Measurements from ENCODE around the gene COX6B1. TPM values are rescaled to one million over a fixed set of nuclear protein-coding genes. Genes with fewer than 3 reads are reported as not detected.

COX6B1 gene
- total and polyA plus RNA-seq, 3 experiments from 2014 or later: 433 to 753 (median 452) TPM

DNA sequence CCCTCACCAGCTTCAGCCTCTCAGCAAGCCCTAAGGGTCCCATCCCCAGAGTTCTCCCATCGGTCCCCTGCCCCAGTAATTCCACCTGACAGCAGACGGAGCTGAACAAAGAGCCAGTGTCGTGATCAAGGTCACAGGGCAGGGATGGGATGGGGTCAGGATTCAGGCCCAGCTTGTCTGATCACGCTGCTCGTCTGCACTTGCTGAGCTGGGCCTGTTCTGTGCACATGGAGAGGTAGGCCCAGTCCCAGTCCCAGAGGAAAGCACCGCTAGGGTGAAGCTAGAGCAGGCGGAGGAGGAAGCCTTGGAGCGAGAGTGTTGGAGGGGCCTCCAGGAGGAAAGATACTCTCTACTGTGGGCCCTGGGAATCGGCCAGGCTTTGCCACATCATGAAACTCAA lies 26.4 kb upstream of the COX6B1 start:
- CTCF ChIA-PET: no interaction called here
- peaks cover 0 to 4% (median 0%) of the 10 kb centered on the region in 3 donors for H3K4me1 Mint-ChIP-seq
- H3K9me3 Mint-ChIP-seq: no peaks in the 10 kb centered on the region
- no peaks in the 10 kb centered on the region for H3K9me3 ChIP-seq (ENCODE audit: low read length)
- DNase-seq: no peak
- H3K27me3 Mint-ChIP-seq: peaks cover 0 to 1% of the 10 kb centered on the region in 2 donors
- H3K27ac ChIP-seq (ENCODE audit: low read depth, low read length): no peak overlapping the region
- H3K36me3 ChIP-seq (ENCODE audit: insufficient read depth, low read length): no peaks in the 10 kb centered on the region
- POLR2A ChIA-PET: no interaction called here
- H3K4me3 Mint-ChIP-seq: no peak overlapping the region
- H3K4me1 ChIP-seq (ENCODE audit: insufficient read depth, low read length): no peaks in the 10 kb centered on the region
- no peak overlapping the region for H3K27ac Mint-ChIP-seq
- H3K4me3 ChIP-seq (ENCODE audit: low read length): no peak overlapping the region
- peaks cover 0 to 33% (median 4%) of the 10 kb centered on the region in 3 donors for H3K36me3 Mint-ChIP-seq
- H3K27me3 ChIP-seq (ENCODE audit: insufficient read depth, low read length, poor library complexity, severe bottlenecking): no peaks in the 10 kb centered on the region

GRCh38 chr19:35622750-35623149 lies 25.4 kb upstream of the COX6B1 start:
- no peak overlapping the region for H3K27ac ChIP-seq (ENCODE audit: low read depth, low read length)
- Mint-ChIP-seq H3K4me1 (peaks cover 0 to 4% (median 0%) of the 10 kb centered on the region in 3 donors), H3K4me3 (no peak overlapping the region), H3K36me3 (peaks cover 0 to 25% (median 4%) of the 10 kb centered on the region in 3 donors), H3K9me3 (no peaks in the 10 kb centered on the region), H3K27me3 (peaks cover 0 to 1% of the 10 kb centered on the region in 2 donors), H3K27ac (no peak overlapping the region)
- H3K27me3 ChIP-seq (ENCODE audit: insufficient read depth, low read length, poor library complexity, severe bottlenecking): no peaks in the 10 kb centered on the region
- ChIA-PET CTCF (interaction anchor here (0.7 kb wide), 1 partner anchor 15 kb away, joined by 3 read pairs; no protein-coding TSS in a partner anchor), POLR2A (no interaction called here)
- H3K4me3 ChIP-seq (ENCODE audit: low read length): no peak overlapping the region
- H3K36me3 ChIP-seq (ENCODE audit: insufficient read depth, low read length): no peaks in the 10 kb centered on the region
- DNase-seq: no peak
- H3K9me3 ChIP-seq (ENCODE audit: low read length): no peaks in the 10 kb centered on the region
- H3K4me1 ChIP-seq (ENCODE audit: insufficient read depth, low read length): no peaks in the 10 kb centered on the region

DNA sequence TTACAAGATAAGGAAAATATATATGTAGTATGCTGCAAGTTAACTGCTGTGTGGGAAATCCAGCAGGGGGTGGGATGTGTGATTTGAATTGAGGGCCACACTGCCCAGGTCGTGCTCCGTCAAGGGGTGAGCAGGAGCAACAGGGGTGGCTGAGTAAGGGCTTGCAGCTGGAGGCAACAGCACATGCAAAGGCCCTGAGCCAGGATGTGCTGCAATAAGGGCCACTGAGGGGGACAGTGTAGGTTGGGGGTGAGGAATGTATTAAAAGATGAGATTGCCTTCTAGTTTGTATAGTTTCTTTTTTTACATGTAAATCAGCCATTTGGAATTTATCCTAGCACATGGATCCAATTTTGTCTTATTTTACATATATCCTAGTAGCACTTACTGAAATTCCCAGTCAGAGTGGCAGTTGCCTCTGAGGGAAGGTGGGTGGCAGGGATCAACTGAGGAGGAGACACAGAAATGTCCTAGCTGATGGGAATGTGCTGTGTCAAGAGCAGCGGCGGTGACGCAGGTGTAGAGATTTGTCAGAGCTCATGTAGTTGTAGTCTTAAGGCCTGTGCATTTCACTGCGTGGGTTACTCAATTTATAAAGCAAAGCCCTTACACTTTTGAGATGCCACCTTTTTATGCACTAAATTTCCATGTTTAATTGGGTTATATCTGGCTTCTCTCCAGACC lies 24.7 kb upstream of the COX6B1 start:
- no peak overlapping the region for H3K4me3 ChIP-seq (ENCODE audit: low read length)
- peak overlapping the region in 1 of 7 donors; percentile 83 for H3K4me3 Mint-ChIP-seq
- ChIA-PET CTCF (no interaction called here), POLR2A (interaction anchor here (0.7 to 1.1 kb wide), 2 partner anchors 24 to 360 kb away, joined by 3 to 5 read pairs; partner anchors contain the start of gene COX6B1)
- no peaks in the 10 kb centered on the region for H3K9me3 Mint-ChIP-seq
- peak overlapping the region in 2 of 8 donors; percentile 33 to 38 for H3K27ac Mint-ChIP-seq
- H3K4me1 ChIP-seq (ENCODE audit: insufficient read depth, low read length): peaks cover 5% of the 10 kb centered on the region
- peaks cover 0 to 21% (median 4%) of the 10 kb centered on the region in 3 donors for H3K36me3 Mint-ChIP-seq
- H3K27ac ChIP-seq (ENCODE audit: low read depth, low read length): no peak overlapping the region
- peaks cover 0 to 1% of the 10 kb centered on the region in 2 donors for H3K27me3 Mint-ChIP-seq
- H3K27me3 ChIP-seq (ENCODE audit: insufficient read depth, low read length, poor library complexity, severe bottlenecking): no peaks in the 10 kb centered on the region
- no peaks in the 10 kb centered on the region for H3K9me3 ChIP-seq (ENCODE audit: low read length)
- H3K4me1 Mint-ChIP-seq: peaks cover 6 to 8% (median 6%) of the 10 kb centered on the region in 3 donors
- no peak for DNase-seq
- no peaks in the 10 kb centered on the region for H3K36me3 ChIP-seq (ENCODE audit: insufficient read depth, low read length)

DNA sequence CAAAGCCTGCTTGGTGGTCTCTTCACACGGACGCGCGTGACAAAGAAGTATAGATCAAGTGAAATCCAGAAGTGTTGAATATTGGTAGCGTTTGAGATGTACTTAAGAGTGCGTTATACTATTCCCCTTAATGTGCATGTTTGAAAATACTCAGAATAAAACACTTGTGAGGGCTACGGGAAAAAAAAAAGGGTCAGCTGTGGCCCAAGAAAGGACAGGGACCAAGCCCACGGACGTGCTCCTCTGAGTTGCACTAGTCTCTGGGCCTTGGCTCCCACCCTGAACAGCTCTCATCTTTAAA lies 19.9 kb upstream of the COX6B1 start:
- H3K9me3 ChIP-seq (ENCODE audit: low read length): no peaks in the 10 kb centered on the region
- Mint-ChIP-seq H3K27me3 (peaks cover 0 to 3% of the 10 kb centered on the region in 2 donors), H3K4me1 (peaks cover 22 to 38% (median 29%) of the 10 kb centered on the region in 3 donors), H3K9me3 (no peaks in the 10 kb centered on the region), H3K4me3 (peak overlapping the region; percentile 91 to 99 (median 95)), H3K36me3 (peaks cover 5 to 41% (median 8%) of the 10 kb centered on the region in 3 donors), H3K27ac (peak overlapping the region; percentile 88 to 100 (median 97))
- peaks cover 15% of the 10 kb centered on the region for H3K4me1 ChIP-seq (ENCODE audit: insufficient read depth, low read length)
- H3K4me3 ChIP-seq (ENCODE audit: low read length): peak overlapping the region; percentile 86
- H3K36me3 ChIP-seq (ENCODE audit: insufficient read depth, low read length): peaks cover 28% of the 10 kb centered on the region
- H3K27ac ChIP-seq (ENCODE audit: low read depth, low read length): peak overlapping the region; percentile 90
- ChIA-PET POLR2A (no interaction called here), CTCF (no interaction called here)
- no peak for DNase-seq
- no peaks in the 10 kb centered on the region for H3K27me3 ChIP-seq (ENCODE audit: insufficient read depth, low read length, poor library complexity, severe bottlenecking)

DNA sequence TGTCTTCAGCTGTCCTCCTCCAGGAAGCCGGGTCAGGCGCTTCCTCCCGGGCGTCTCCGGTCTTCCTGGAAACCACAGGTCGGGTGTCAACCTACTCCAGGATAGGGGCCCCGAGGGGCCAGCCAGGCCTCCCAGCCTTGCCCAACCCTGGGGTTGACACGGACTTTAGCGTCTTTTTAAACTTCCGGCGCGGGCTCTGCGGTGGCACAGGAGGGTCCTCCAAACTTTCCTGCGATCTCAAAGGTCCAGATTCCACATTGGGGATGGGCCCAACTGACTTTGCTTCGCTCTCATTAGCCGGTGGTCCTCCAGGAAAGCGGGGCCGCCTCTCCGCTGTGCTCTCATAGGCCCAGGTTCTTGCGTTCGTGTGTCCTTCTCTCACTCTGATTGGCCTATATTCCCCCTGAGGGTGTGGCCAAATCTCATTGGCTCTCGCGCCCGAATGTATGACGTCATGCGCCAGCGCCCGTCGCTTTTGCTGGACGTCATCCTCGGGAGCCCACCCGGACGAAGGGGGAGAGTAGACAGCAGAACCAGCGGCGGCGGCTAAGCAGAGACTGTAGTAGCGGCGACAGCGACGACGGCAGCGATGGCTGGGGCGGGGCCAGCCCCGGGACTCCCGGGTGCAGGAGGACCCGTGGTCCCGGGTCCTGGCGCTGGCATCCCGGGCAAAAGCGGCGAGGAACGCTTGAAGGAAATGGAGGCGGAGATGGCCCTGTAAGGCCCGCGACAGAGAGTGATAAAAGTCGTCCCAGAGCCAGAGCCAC lies 19.4 kb upstream of the COX6B1 start, which contains the start of gene RBM42:
TSS of gene RBM42 (plus strand) at position 472 of the 767 bp plus-strand sequence. CDS start at position 590, 118 bp downstream.
- Histone ChIP-seq H3K9me3 (ENCODE audit: low read length) (no peaks in the 10 kb centered on the region), H3K27ac (ENCODE audit: low read depth, low read length) (peak within 1 kb of the TSS; percentile 90), H3K4me3 (ENCODE audit: low read length) (peak within 1 kb of the TSS; percentile 86), H3K36me3 (ENCODE audit: insufficient read depth, low read length) (peaks cover 31% of the 10 kb centered on the region), H3K27me3 (ENCODE audit: insufficient read depth, low read length, poor library complexity, severe bottlenecking) (no peaks in the 10 kb centered on the region), H3K4me1 (ENCODE audit: insufficient read depth, low read length) (peaks cover 15% of the 10 kb centered on the region)
- peak; percentile 93 to 99 (median 97) for DNase-seq
- Mint-ChIP-seq H3K4me3 (peak within 1 kb of the TSS; percentile 91 to 99 (median 95)), H3K4me1 (peaks cover 23 to 38% (median 29%) of the 10 kb centered on the region in 3 donors), H3K27me3 (peaks cover 0 to 3% of the 10 kb centered on the region in 2 donors), H3K9me3 (no peaks in the 10 kb centered on the region), H3K27ac (peak within 1 kb of the TSS; percentile 88 to 100 (median 97)), H3K36me3 (peaks cover 5 to 45% (median 10%) of the 10 kb centered on the region in 3 donors)
- POLR2A ChIA-PET: no interaction called here
- CTCF ChIA-PET: no interaction called here

DNA sequence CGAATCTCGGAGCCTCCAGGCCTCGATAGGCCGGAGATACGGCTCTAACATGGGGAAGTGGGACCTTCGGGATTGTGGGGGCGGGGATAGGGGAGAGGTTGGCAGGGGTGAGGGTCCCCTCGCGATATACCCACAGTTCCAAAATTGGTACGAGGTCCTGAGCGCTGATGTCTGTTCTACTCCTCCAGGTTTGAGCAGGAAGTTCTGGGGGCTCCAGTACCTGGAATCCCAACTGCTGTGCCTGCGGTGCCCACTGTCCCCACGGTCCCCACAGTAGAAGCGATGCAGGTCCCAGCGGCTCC lies 18.8 kb upstream of the COX6B1 start:
- Mint-ChIP-seq H3K4me1 (peaks cover 23 to 38% (median 29%) of the 10 kb centered on the region in 3 donors), H3K4me3 (peak overlapping the region; percentile 91 to 99 (median 95)), H3K27me3 (peaks cover 0 to 3% of the 10 kb centered on the region in 2 donors), H3K9me3 (no peaks in the 10 kb centered on the region), H3K36me3 (peaks cover 5 to 50% (median 10%) of the 10 kb centered on the region in 3 donors), H3K27ac (peak overlapping the region; percentile 88 to 100 (median 97))
- Histone ChIP-seq H3K27me3 (ENCODE audit: insufficient read depth, low read length, poor library complexity, severe bottlenecking) (no peaks in the 10 kb centered on the region), H3K36me3 (ENCODE audit: insufficient read depth, low read length) (peaks cover 31% of the 10 kb centered on the region), H3K4me1 (ENCODE audit: insufficient read depth, low read length) (peaks cover 15% of the 10 kb centered on the region), H3K9me3 (ENCODE audit: low read length) (no peaks in the 10 kb centered on the region), H3K27ac (ENCODE audit: low read depth, low read length) (peak overlapping the region; percentile 90), H3K4me3 (ENCODE audit: low read length) (peak overlapping the region; percentile 86)
- ChIA-PET POLR2A (interaction anchor here (1.0 kb wide), 1 partner anchor 19 kb away, joined by 3 read pairs; the partner anchor contains the start of gene COX6B1), CTCF (interaction anchor here (1.0 kb wide), 1 partner anchor 12 kb away, joined by 3 read pairs; the partner anchor contains the start of gene ETV2)
- no peak for DNase-seq

- POLR2A ChIA-PET: no interaction called here
- H3K27me3 ChIP-seq (ENCODE audit: insufficient read depth, low read length, poor library complexity, severe bottlenecking): no peaks in the 10 kb centered on the region
- H3K27ac ChIP-seq (ENCODE audit: low read depth, low read length): no peak overlapping the region
- no peaks in the 10 kb centered on the region for H3K9me3 ChIP-seq (ENCODE audit: low read length)
- no peak overlapping the region for H3K4me3 ChIP-seq (ENCODE audit: low read length)
- H3K4me3 Mint-ChIP-seq: no peak overlapping the region
- H3K36me3 Mint-ChIP-seq: peaks cover 5 to 85% (median 13%) of the 10 kb centered on the region in 3 donors
- peaks cover 47% of the 10 kb centered on the region for H3K36me3 ChIP-seq (ENCODE audit: insufficient read depth, low read length)
- H3K4me1 ChIP-seq (ENCODE audit: insufficient read depth, low read length): peaks cover 11% of the 10 kb centered on the region
- peaks cover 11 to 28% (median 19%) of the 10 kb centered on the region in 3 donors for H3K4me1 Mint-ChIP-seq
- no peak for DNase-seq
- H3K27ac Mint-ChIP-seq: peak overlapping the region in 1 of 8 donors; percentile 36
- CTCF ChIA-PET: no interaction called here
- no peaks in the 10 kb centered on the region for H3K9me3 Mint-ChIP-seq
- H3K27me3 Mint-ChIP-seq: peaks cover 0 to under 1% of the 10 kb centered on the region in 2 donors
Measured at GRCh38 chr19:35633727-35634440, 14.2 kb upstream of the COX6B1 start.

All from CD8-positive, alpha-beta memory T cell (primary cell).